Measurements from ENCODE around the gene TSPAN11.

TSPAN11 gene

GRCh38 chr12:30905463-30906009, 21.0 kb upstream of the TSPAN11 start:
- no peak for TF ChIP-seq SIN3A (IDR thresholded peaks at IDR 0.05; ENCODE audit: borderline replicate concordance, insufficient read depth, low read length)
- TF ChIP-seq, protein P1, sequence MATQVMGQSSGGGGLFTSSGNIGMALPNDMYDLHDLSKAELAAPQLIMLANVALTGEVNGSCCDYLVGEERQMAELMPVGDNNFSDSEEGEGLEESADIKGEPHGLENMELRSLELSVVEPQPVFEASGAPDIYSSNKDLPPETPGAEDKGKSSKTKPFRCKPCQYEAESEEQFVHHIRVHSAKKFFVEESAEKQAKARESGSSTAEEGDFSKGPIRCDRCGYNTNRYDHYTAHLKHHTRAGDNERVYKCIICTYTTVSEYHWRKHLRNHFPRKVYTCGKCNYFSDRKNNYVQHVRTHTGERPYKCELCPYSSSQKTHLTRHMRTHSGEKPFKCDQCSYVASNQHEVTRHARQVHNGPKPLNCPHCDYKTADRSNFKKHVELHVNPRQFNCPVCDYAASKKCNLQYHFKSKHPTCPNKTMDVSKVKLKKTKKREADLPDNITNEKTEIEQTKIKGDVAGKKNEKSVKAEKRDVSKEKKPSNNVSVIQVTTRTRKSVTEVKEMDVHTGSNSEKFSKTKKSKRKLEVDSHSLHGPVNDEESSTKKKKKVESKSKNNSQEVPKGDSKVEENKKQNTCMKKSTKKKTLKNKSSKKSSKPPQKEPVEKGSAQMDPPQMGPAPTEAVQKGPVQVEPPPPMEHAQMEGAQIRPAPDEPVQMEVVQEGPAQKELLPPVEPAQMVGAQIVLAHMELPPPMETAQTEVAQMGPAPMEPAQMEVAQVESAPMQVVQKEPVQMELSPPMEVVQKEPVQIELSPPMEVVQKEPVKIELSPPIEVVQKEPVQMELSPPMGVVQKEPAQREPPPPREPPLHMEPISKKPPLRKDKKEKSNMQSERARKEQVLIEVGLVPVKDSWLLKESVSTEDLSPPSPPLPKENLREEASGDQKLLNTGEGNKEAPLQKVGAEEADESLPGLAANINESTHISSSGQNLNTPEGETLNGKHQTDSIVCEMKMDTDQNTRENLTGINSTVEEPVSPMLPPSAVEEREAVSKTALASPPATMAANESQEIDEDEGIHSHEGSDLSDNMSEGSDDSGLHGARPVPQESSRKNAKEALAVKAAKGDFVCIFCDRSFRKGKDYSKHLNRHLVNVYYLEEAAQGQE (IDR thresholded peaks at IDR 0.05; ENCODE audit: insufficient read depth in 1 of 2, low read depth in 2 of 2, low read length in 2 of 2) = no peak
- no peak for TF ChIP-seq POLR2AphosphoS5 (IDR thresholded peaks at IDR 0.05; ENCODE audit: low read depth, low read length)
- TF ChIP-seq FOXP2 (optimal IDR thresholded peaks at IDR 0.05; ENCODE audit: borderline replicate concordance, extremely low read depth, extremely low read length, insufficient read depth) = no peak
- TF ChIP-seq TAF1 (IDR thresholded peaks at IDR 0.05; ENCODE audit: borderline replicate concordance, insufficient read depth, low read length) = no peak

DNA sequence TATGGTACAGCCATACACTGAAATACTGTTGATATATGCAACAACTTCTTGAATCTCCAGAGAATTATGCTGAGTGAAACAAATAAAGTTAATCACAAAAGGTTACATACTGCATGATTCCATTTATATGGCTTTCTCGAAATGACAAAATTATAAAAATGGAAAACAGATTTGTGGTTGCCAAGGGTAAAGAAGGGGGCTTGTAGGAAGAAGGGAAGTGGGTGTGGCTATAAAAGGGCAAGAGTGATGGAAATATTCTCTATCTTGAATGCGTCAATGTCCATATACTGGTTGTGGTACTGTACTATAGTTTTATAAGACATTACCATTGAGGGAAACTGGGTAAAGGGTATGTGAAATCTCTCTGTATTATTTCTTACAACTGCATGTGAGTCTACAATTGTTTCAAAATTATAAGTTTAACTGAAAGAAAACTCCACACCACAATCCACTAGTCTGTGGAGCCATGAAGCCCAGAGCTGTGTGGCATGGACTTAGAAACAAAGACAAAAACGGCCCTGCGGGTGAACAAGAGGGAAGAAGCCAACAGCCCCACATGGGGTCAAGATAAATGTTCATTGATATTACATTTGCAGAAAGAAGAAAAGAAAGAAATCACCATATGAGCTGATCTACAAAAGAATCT, 18.3 kb upstream of the TSPAN11 start:
- TF ChIP-seq, protein P1 (IDR thresholded peaks at IDR 0.05; ENCODE audit: insufficient read depth in 1 of 2, low read depth in 2 of 2, low read length in 2 of 2) = no peak
- TF ChIP-seq POLR2AphosphoS5 (IDR thresholded peaks at IDR 0.05; ENCODE audit: low read depth, low read length) (no peak), SIN3A (IDR thresholded peaks at IDR 0.05; ENCODE audit: borderline replicate concordance, insufficient read depth, low read length) (no peak), FOXP2 (optimal IDR thresholded peaks at IDR 0.05; ENCODE audit: borderline replicate concordance, extremely low read depth, extremely low read length, insufficient read depth) (no peak), TAF1 (IDR thresholded peaks at IDR 0.05; ENCODE audit: borderline replicate concordance, insufficient read depth, low read length) (no peak)

DNA sequence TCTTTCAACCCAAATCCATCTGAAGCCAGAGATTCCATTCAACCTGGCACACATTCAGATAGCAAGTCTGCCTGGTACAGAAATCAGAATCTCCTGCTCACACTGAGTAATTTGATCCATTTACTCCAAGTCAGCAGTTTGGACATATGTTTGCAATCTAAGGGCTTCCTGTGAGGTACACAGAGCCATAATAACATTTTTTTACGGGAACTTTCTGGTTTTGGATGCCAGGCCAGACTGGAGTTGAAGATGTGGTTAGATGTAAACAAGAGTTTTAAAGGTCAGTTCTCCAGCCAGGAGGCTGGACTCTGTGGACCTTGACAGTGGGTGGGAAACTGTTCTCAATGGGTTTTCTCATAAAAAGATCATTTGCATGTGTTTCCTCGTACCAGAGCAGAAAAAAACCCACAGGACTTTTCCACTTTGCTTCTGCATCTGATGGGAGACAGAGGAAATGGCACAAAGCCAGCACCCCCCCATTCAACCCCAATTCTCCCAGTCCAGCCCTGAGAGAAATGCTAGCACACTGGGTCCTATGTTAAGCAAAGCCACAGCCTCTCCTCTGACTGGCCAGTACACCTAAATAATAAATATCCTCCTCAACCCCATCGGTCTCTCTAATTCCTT, 17.7 kb upstream of the TSPAN11 start:
- peak; percentile 57; the same call in 1 of the 2 replicates for TF ChIP-seq POLR2AphosphoS5 (IDR thresholded peaks at IDR 0.05; ENCODE audit: low read depth, low read length)
- TF ChIP-seq, protein P1 (IDR thresholded peaks at IDR 0.05; ENCODE audit: insufficient read depth in 1 of 2, low read depth in 2 of 2, low read length in 2 of 2) = peak in 1 of 2 experiments; percentile 46; a peak in 1 of 4 replicates
- TF ChIP-seq SIN3A (IDR thresholded peaks at IDR 0.05; ENCODE audit: borderline replicate concordance, insufficient read depth, low read length) = peak; percentile 83; the same call in 1 of the 2 replicates
- TF ChIP-seq TAF1 (IDR thresholded peaks at IDR 0.05; ENCODE audit: borderline replicate concordance, insufficient read depth, low read length) = no peak

GRCh38 chr12:30909349-30910037, 17.1 kb upstream of the TSPAN11 start:
- TF ChIP-seq, protein P1 (IDR thresholded peaks at IDR 0.05; ENCODE audit: insufficient read depth in 1 of 2, low read depth in 2 of 2, low read length in 2 of 2) = no peak
- TF ChIP-seq FOXP2 (optimal IDR thresholded peaks at IDR 0.05; ENCODE audit: borderline replicate concordance, extremely low read depth, extremely low read length, insufficient read depth) = no peak
- TF ChIP-seq SIN3A (IDR thresholded peaks at IDR 0.05; ENCODE audit: borderline replicate concordance, insufficient read depth, low read length) = no peak
- no peak for TF ChIP-seq POLR2AphosphoS5 (IDR thresholded peaks at IDR 0.05; ENCODE audit: low read depth, low read length)
- TF ChIP-seq TAF1 (IDR thresholded peaks at IDR 0.05; ENCODE audit: borderline replicate concordance, insufficient read depth, low read length) = no peak
